SKM-1 (cell line): ENCODE measurements around the gene NUB1.

Source experiments
- DNase-seq: peaks from one replicate; lab custom pipeline; 2025; ENCODE audit not compliant: unreplicated experiment; lab: John Stamatoyannopoulos, UW

The NUB1 gene

DNA sequence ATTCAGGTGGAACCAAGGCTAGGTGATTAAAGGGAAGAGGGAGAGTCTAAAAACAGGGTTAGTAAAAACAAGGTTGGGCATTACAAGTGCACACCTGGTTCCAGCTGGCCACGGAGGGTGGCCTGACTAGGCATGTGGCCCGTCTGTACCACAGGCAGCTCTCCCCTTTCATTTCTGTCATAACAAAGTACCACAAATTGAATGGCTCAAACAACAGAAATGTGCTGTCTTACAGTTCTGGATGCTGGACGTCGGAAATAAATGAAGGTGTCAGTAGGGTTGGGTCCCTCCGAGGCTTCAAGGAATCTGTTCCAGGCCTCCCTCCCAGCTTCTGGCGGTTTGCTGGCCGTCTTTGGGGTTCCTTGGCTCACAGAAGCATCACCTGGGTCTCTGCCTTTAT lies 81.6 kb downstream of the NUB1 start:
- no peak for DNase-seq

- no peak for DNase-seq
These were observed 82.3 kb downstream of the NUB1 start for GRCh38 chr7:151423936-151424335.

DNA sequence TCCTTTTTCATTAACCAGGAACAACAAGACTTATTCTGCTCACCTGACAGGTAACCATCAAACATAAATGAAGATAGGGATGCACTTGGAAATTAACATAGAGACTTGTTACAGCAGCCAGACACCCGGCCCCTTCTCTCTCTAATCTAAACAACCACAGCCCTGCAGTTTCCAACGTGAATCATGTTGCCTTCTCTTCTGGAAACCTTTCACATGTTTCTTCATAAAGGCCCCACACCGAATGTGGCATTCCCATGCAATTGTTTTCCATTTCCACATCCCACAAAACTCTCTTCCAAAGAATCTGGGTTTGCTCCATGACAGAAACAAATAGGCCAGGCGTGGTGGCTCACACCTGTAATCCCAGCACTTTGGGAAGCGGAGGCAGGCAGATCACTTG lies 83.2 kb downstream of the NUB1 start:
- no peak for DNase-seq

DNA sequence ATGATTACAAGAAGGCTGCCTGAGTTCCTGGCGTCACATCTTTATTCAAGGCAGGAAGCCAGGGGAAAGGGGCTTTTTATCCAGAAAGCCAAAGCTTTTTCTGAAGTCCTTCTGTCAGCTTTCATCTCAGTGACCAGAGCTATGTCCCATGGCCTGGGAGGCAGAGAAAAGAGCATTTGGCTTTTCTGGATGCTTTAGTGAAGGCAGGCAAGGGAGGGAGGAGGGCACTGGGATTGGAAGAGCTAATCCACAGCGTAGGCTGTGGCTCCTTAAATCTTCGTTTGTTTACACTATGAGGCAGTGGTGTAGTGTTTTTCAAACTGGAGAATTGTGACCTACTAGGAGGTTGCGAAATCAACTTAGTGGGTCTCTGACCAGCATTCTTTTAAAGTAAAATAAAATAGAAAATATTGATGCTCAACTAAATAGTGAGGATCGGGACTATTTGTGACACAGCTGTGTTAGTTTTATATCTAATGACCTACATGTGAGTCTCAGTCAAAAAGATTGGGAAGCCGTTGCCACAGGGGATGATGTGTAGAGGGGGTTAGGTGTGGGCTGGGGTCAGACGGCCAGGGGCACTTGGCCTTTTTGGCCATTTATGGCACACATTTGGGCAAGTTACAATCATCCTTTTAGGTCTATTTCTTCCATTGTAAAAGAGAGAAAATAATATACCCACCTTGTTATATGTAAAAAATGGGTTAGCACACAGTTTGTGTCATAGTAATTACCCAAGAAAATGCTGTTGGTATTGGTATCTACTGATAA lies 84.2 kb downstream of the NUB1 start:
- DNase-seq, result no peak

GRCh38 chr7:151426441-151426903 lies 84.9 kb downstream of the NUB1 start:
- DNase-seq, result no peak

DNA sequence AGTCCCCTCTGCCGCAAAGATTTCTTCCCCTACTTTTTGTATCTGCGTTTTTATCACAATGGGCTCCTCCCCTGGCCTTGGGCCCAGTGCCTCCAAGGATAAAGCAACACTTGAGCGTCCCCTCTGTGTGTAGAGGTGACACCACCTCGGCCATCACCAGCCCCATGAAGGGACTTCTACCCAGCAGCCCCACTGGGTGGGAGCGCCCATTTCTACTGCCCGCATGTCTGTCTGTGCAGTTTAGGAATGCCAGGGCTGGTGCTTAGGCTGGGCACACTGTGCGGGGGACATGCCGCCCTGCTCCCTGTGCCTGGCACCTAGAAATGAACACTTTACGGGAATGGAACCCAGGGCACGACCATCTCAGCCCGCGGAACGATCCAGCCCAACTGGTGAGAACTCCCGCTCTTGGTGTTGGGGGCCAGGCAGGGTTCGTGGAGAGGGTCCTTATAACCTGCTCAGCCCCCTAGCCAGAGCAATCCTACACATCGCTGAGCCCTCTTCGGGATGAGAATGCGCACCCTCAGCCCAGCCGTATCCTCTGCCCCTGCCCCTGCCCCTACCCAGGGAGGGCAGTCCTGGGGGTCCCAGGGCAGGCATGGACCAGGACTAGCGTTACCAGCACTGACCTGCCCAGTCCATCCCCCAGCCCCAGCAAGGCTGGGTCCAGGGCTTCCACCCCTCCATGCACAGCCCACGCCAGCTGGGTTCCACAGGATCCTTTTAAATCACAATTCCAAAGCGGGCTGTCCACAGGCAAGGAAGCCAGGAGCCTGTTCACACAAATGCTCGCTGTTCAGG lies 85.5 kb downstream of the NUB1 start:
- DNase-seq, result no peak

- no peak for DNase-seq
These were observed 86.2 kb downstream of the NUB1 start for GRCh38 chr7:151427705-151428377.
